ENCODE measurements around the gene ASB18.

ASB18 gene

DNA sequence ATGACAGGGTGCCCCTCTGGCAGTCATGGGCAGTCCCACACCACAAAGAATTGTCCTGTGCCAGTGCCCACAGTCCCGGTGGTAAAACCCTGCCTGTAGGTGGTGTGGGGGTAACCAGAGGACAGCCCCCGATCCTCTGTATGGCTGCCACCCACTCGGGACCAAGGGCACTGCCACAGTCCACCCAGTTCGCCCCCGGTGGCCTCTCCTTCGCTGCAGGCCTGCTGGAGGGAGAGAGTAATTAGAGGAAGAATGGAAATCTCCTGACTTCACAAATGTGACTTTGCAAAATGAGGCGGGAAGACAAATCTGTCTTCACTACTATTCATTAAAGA lies 107.4 kb downstream of the ASB18 start:
- no peak overlapping the region for H2AFZ ChIP-seq (ENCODE audit: low read length)
- no peaks in the 10 kb centered on the region for H3F3A ChIP-seq (ENCODE audit: low read depth)
- H4K20me1 ChIP-seq (ENCODE audit: insufficient read depth, low read length, poor library complexity, severe bottlenecking), result no peaks in the 10 kb centered on the region
- H3K4me1 ChIP-seq (ENCODE audit: insufficient read depth, low read length, poor library complexity, severe bottlenecking), result no peaks in the 10 kb centered on the region
- no peaks in the 10 kb centered on the region for H3K9me3 ChIP-seq (ENCODE audit: insufficient read depth, low read depth, low read length)
- no peaks in the 10 kb centered on the region for H3K79me2 ChIP-seq (ENCODE audit: insufficient read depth, low read length)
- no peaks in the 10 kb centered on the region for H3K27me3 ChIP-seq (ENCODE audit: insufficient read depth, low read length, poor library complexity, severe bottlenecking)
- H3K9me2 ChIP-seq (replicated peaks; ENCODE audit: low read depth, low read length), result no peaks in the 10 kb centered on the region
- TF ChIP-seq, protein P1, sequence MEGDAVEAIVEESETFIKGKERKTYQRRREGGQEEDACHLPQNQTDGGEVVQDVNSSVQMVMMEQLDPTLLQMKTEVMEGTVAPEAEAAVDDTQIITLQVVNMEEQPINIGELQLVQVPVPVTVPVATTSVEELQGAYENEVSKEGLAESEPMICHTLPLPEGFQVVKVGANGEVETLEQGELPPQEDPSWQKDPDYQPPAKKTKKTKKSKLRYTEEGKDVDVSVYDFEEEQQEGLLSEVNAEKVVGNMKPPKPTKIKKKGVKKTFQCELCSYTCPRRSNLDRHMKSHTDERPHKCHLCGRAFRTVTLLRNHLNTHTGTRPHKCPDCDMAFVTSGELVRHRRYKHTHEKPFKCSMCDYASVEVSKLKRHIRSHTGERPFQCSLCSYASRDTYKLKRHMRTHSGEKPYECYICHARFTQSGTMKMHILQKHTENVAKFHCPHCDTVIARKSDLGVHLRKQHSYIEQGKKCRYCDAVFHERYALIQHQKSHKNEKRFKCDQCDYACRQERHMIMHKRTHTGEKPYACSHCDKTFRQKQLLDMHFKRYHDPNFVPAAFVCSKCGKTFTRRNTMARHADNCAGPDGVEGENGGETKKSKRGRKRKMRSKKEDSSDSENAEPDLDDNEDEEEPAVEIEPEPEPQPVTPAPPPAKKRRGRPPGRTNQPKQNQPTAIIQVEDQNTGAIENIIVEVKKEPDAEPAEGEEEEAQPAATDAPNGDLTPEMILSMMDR (conservative IDR thresholded peaks at IDR 0.05; ENCODE audit: low read length), result no peak
- no peak for TF ChIP-seq EZH2phosphoT487 (IDR thresholded peaks at IDR 0.05; ENCODE audit: borderline replicate concordance)
- H3K9ac ChIP-seq (ENCODE audit: low read depth, low read length, poor library complexity, severe bottlenecking), result no peak overlapping the region
- no peaks in the 10 kb centered on the region for H3K36me3 ChIP-seq (ENCODE audit: insufficient read depth, low read length)
- H3K4me3 ChIP-seq (ENCODE audit: low read length, poor library complexity, severe bottlenecking), result no peak overlapping the region
- no peak overlapping the region for H3K4me2 ChIP-seq (ENCODE audit: low read depth, low read length, poor library complexity, severe bottlenecking)

- no peaks in the 10 kb centered on the region for H3K27me3 ChIP-seq (ENCODE audit: insufficient read depth, low read length, poor library complexity, severe bottlenecking)
- H3K9me2 ChIP-seq (replicated peaks; ENCODE audit: low read depth, low read length), result no peaks in the 10 kb centered on the region
- no peaks in the 10 kb centered on the region for H3K79me2 ChIP-seq (ENCODE audit: insufficient read depth, low read length)
- H3K4me1 ChIP-seq (ENCODE audit: insufficient read depth, low read length, poor library complexity, severe bottlenecking), result no peaks in the 10 kb centered on the region
- H3K9ac ChIP-seq (ENCODE audit: low read depth, low read length, poor library complexity, severe bottlenecking), result no peak overlapping the region
- H3K36me3 ChIP-seq (ENCODE audit: insufficient read depth, low read length), result no peaks in the 10 kb centered on the region
- H3K9me3 ChIP-seq (ENCODE audit: insufficient read depth, low read depth, low read length), result no peaks in the 10 kb centered on the region
- no peak for TF ChIP-seq EZH2phosphoT487 (IDR thresholded peaks at IDR 0.05; ENCODE audit: borderline replicate concordance)
- TF ChIP-seq, protein P1 (conservative IDR thresholded peaks at IDR 0.05; ENCODE audit: low read length), result no peak
- no peaks in the 10 kb centered on the region for H4K20me1 ChIP-seq (ENCODE audit: insufficient read depth, low read length, poor library complexity, severe bottlenecking)
- no peak overlapping the region for H2AFZ ChIP-seq (ENCODE audit: low read length)
- H3K4me2 ChIP-seq (ENCODE audit: low read depth, low read length, poor library complexity, severe bottlenecking), result no peak overlapping the region
- no peak overlapping the region for H3K4me3 ChIP-seq (ENCODE audit: low read length, poor library complexity, severe bottlenecking)
- H3F3A ChIP-seq (ENCODE audit: low read depth), result no peaks in the 10 kb centered on the region
Observed at GRCh38 chr2:236156095-236156859, 107.9 kb downstream of the ASB18 start.

GRCh38 chr2:236155406-236155805 lies 108.8 kb downstream of the ASB18 start:
- Histone ChIP-seq H2AFZ (ENCODE audit: low read length) (no peak overlapping the region), H3F3A (ENCODE audit: low read depth) (no peaks in the 10 kb centered on the region), H3K9me2 (replicated peaks; ENCODE audit: low read depth, low read length) (no peaks in the 10 kb centered on the region), H4K20me1 (ENCODE audit: insufficient read depth, low read length, poor library complexity, severe bottlenecking) (no peaks in the 10 kb centered on the region), H3K36me3 (ENCODE audit: insufficient read depth, low read length) (no peaks in the 10 kb centered on the region), H3K9ac (ENCODE audit: low read depth, low read length, poor library complexity, severe bottlenecking) (no peak overlapping the region), H3K4me2 (ENCODE audit: low read depth, low read length, poor library complexity, severe bottlenecking) (no peak overlapping the region), H3K9me3 (ENCODE audit: insufficient read depth, low read depth, low read length) (no peaks in the 10 kb centered on the region), H3K4me3 (ENCODE audit: low read length, poor library complexity, severe bottlenecking) (no peak overlapping the region), H3K4me1 (ENCODE audit: insufficient read depth, low read length, poor library complexity, severe bottlenecking) (no peaks in the 10 kb centered on the region), H3K27me3 (ENCODE audit: insufficient read depth, low read length, poor library complexity, severe bottlenecking) (no peaks in the 10 kb centered on the region), H3K79me2 (ENCODE audit: insufficient read depth, low read length) (no peaks in the 10 kb centered on the region)
- TF ChIP-seq, protein P1 (conservative IDR thresholded peaks at IDR 0.05; ENCODE audit: low read length), result no peak
- no peak for TF ChIP-seq EZH2phosphoT487 (IDR thresholded peaks at IDR 0.05; ENCODE audit: borderline replicate concordance)

Data from Loucy (cell line).